Central memory CD8-positive, alpha-beta T cell (primary cell): Measurements from ENCODE around the gene FABP6.

Source experiments
- ATAC-seq: fragments of 150-1000 bp; cut with Tn5 transposase; replicated peaks from 2 replicates; pipeline ENCODE4 v1.10.0; 2022; ENCODE audit warnings: mild to moderate bottlenecking, moderate FRiP score, moderate number of reproducible peaks; ENCODE audit not compliant: poor library complexity, severe bottlenecking; ENCODE audit errors: extremely low read depth
- DNase-seq, 2 donors: peaks; one replicate each; pipeline ENCODE4 v3.0.0; 2021; ENCODE audit warnings: low spot score in 2 of 2
- H3K27ac Mint-ChIP-seq: one replicate; pipeline ENCODE4 v1.8.0; 2022; ENCODE audit warnings: low read depth, mild to moderate bottlenecking, moderate library complexity, mixed read lengths
- H3K27me3 Mint-ChIP-seq: one replicate; pipeline ENCODE4 v1.8.0; 2022; ENCODE audit warnings: mixed read lengths
- H3K36me3 Mint-ChIP-seq: one replicate; pipeline ENCODE4 v1.8.0; 2022; ENCODE audit warnings: mild to moderate bottlenecking, moderate library complexity, mixed read lengths; ENCODE audit not compliant: insufficient read depth
- H3K4me1 Mint-ChIP-seq: one replicate; pipeline ENCODE4 v1.8.0; 2022; ENCODE audit warnings: mixed read lengths
- H3K4me3 Mint-ChIP-seq: one replicate; pipeline ENCODE4 v1.8.0; 2022; ENCODE audit warnings: mild to moderate bottlenecking, moderate library complexity, mixed read lengths
- H3K9me3 Mint-ChIP-seq: one replicate; pipeline ENCODE4 v1.8.0; 2022; ENCODE audit warnings: mixed read lengths

Gene FABP6

DNA sequence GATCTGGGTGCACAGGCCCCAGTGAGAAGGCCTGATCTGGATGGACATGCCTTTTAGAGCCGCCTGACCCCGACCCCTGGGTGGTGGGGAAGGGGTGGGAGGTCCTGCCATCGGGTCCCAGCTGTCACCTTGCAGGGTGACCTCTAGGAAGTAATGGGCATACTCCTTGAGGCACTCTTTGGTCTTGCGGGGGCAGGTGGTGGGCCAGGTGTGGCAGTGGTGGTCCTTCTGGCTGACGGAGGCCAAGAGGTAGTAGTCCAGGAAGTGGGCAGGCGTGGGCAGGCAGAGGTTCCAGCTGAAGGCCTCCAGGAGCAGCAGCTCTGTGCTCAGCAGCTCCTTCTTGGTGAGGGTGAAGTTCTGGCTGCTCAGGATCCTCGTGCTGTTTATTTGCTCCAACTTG is 30.0 kb downstream of the FABP6 start:
- Mint-ChIP-seq H3K36me3 (peaks cover 2% of the 10 kb centered on the region), H3K4me3 (no peak overlapping the region), H3K27me3 (peaks cover 47% of the 10 kb centered on the region), H3K9me3 (no peaks in the 10 kb centered on the region), H3K27ac (no peak overlapping the region), H3K4me1 (no peaks in the 10 kb centered on the region)
- no peak for DNase-seq
- no peak for ATAC-seq

DNA sequence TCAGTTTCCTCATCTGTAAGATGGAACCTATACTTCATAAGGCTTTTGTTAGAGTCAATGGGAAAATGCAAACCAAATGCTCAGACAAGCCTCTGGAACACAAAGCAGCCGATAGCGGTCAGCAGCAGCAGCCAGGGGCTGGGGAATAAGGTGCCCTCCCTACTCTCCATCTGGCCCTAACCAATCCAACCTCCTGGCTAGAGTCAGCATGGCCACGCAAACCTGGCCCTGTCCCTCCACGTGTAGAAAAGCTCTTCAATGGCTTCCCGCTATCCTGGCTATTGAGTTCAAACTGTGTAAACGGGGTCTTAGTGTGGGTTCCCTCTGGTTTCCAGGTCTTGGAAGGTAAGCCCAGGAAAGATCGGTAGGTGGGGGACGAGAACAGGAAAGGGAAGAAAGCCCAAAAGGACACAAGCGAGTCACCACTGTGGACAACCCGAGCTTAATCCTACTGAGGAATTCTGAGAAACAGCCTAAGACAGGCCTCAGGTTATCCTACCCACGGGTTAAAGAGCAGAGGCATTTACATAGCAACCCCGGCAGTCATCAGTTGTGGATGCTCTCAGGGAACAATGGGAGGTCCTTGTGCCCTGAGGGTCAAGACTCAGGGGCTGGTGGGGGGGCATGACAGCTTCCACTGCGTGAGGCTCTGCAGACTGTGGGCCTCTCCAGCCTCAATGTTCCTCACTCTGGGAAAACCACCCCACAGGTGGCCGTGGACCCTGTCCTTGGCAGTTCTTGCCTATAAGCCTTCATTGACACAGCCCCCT is 30.9 kb downstream of the FABP6 start:
- ATAC-seq, result no peak
- H3K27me3 Mint-ChIP-seq, result peaks cover 47% of the 10 kb centered on the region
- H3K9me3 Mint-ChIP-seq, result no peaks in the 10 kb centered on the region

DNA sequence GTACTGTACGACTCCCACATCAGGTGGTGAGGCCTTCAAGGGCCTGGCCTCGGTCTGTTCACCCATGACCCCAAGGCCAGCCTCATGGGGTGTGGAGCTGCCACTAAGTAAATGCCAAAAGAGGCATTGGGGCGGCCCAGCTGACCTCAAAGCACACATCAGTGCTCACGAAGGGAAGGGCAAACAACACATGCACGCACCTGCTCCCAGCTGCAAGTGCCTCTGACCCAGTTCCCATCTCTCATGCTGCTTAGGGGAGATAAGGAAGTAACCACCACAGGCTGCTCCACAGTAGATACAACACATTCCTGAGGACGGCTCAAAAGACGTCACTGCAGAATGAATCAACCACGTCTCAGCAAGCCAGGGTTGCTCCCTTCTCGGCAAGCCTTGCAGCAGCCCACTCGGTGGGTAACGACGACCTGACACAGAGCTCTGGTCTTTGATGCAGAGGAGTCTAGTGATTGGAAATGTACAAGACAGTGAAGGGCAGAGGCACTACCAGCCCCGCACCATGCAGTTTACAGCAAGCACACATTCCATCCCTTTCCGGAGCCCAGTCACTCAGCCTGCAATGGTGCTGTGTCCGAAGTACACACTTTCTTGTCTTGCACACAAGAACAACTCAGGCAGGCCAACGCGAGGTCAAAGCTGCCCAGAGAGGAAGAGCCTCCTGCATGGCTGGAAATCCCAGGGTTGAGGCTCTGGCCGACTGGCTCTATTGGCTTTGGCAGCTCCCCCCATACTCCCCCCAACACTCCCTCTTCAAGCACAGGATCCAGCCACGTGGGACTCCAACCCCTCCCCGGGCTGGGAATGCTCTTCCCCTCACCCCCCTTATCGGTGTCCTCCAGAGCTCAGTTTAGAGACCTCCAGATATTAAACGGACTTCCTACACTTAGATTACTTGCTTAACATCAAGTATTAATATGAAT is 31.8 kb downstream of the FABP6 start:
- ATAC-seq (no peak), DNase-seq (no peak)
- H3K27ac Mint-ChIP-seq, result no peak overlapping the region
- H3K4me1 Mint-ChIP-seq, result no peaks in the 10 kb centered on the region
- no peak overlapping the region for H3K4me3 Mint-ChIP-seq
- H3K36me3 Mint-ChIP-seq, result peaks cover 2% of the 10 kb centered on the region
- no peaks in the 10 kb centered on the region for H3K9me3 Mint-ChIP-seq
- peaks cover 51% of the 10 kb centered on the region for H3K27me3 Mint-ChIP-seq

More for the DNA sequence above, 30.9 kb downstream of the FABP6 start:
- Mint-ChIP-seq H3K27ac (no peak overlapping the region), H3K36me3 (peaks cover 2% of the 10 kb centered on the region), H3K4me3 (no peak overlapping the region), H3K4me1 (no peaks in the 10 kb centered on the region)
- DNase-seq, result no peak

DNA sequence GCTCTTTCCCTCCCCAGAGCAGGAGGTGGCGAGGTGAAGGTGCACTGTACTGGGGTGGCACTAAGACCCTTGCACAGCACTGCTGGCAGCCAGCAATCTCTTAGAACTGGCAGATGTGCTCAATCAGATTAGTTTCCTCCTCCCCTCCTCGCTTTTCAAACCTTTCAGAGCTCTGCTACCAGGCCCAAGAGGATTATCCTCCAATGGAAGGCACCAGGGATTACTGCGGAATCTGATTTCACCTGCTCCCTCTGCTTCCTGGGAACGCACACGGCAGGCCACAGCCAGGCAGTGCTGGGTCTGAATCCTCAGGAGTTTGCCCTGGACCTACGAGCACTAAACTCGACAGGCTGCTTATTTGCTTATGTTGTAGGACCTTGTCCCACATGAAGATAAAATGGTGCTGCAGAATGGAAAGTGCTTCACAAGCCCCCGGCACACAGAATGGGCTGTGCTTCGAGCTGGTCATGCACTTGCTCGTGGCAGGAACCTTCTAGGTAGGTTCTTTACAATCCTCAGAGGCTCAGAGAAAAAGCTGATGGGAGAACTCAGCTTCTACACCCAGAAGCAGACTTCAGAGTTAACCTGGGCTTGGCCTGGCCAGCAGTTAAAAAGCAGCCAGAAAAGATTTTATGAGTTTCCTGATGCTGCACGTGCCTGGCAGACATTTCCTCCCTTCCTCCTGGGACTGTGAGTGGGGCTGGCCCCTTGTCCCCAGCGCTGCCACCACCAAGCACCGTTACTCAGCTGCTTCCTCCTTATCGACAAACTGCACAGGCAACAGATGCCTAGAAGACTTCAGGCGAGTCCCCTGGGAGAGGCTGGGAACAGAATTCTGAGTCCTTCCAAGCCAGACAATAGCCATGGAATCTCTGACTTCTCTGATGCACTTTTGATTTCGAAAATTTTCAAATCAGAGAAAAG is 33.1 kb downstream of the FABP6 start:
- no peak for DNase-seq
- Mint-ChIP-seq H3K27me3 (peaks cover 58% of the 10 kb centered on the region), H3K36me3 (peaks cover 2% of the 10 kb centered on the region), H3K4me1 (no peaks in the 10 kb centered on the region), H3K4me3 (no peak overlapping the region), H3K27ac (no peak overlapping the region), H3K9me3 (no peaks in the 10 kb centered on the region)
- ATAC-seq, result no peak

DNA sequence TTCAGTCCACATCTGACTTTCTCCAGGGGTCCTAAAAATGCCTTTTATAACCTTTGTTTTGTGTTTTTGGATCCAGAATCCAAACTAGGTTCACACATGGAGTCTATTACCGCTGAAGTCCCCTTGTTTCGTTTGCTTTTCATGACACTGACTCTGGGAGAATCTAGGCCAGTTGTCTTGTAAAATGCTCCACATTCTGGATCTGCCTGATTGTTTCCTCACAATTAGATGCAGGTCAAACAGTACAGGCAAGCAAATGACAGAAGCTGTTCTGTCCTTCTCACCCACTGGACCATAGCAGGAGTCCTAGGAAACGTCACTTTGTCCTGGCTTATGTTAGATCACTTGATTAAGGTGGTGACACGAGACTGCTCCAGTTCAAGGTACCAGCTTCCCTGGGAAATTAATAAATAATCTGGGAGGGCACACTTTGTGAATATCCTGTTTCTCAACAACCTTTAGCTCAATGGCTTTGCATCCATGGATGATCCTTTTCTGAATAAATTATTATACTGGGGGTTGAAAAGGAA is 34.1 kb downstream of the FABP6 start:
- Mint-ChIP-seq H3K27me3 (peaks cover 65% of the 10 kb centered on the region), H3K9me3 (no peaks in the 10 kb centered on the region), H3K4me1 (no peaks in the 10 kb centered on the region), H3K4me3 (no peak overlapping the region), H3K36me3 (peaks cover 2% of the 10 kb centered on the region), H3K27ac (no peak overlapping the region)
- DNase-seq (no peak), ATAC-seq (no peak)

DNA sequence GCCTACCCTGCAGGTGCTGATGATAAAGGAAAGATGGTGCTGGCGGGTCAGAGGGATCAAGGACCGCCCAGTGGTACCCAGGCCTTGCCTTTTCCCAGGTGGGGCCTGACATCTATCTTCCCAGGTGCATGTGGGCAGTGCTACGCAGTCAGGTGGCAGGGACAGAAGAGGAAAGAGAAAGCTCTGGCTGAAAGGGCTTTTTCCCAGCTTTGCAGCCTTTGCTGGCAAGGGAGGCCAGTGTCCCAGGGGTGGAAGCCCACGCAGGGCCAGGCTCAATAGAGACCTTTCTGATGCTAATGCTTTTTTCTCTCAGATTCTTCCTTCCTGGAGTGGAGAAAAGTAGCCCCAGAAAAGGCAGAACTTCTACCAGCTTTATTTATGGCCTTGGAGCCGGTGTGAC is 36.7 kb downstream of the FABP6 start:
- Mint-ChIP-seq H3K27me3 (peaks cover 55% of the 10 kb centered on the region), H3K4me1 (no peaks in the 10 kb centered on the region), H3K36me3 (no peaks in the 10 kb centered on the region), H3K4me3 (no peak overlapping the region), H3K27ac (no peak overlapping the region), H3K9me3 (no peaks in the 10 kb centered on the region)
- ATAC-seq (no peak), DNase-seq (no peak)

DNA sequence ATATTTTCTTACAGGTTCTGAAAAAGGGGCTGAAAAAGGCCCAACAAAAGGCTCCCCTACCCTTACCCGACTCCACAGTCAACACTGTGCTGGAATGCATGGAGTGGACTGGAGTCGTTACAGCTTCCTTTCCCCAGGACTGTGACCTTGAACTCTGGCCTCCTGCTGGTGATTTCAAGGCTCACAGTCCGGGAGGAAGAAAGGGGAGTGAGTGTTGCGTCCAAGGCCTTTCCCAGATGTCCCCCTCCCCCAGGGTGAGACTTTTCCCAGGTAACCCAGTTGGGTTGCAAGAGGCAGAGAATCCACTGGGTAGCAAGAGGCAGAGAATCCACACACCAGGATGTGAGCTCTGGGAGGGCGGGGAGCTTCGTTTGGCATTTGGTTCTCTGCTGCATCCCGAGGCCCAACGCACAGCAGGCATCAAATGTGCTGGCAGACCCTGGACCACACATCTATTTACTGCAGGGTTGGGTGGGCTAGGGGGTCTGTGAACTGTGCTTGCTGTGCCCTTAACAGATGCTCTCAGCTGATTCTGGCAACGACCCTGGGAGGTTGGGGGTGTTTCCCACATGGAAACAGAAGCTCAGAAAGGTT is 37.5 kb downstream of the FABP6 start:
- Mint-ChIP-seq H3K4me1 (no peaks in the 10 kb centered on the region), H3K4me3 (no peak overlapping the region), H3K9me3 (no peaks in the 10 kb centered on the region), H3K27ac (no peak overlapping the region), H3K27me3 (peaks cover 47% of the 10 kb centered on the region), H3K36me3 (no peaks in the 10 kb centered on the region)
- DNase-seq (no peak), ATAC-seq (no peak)

DNA sequence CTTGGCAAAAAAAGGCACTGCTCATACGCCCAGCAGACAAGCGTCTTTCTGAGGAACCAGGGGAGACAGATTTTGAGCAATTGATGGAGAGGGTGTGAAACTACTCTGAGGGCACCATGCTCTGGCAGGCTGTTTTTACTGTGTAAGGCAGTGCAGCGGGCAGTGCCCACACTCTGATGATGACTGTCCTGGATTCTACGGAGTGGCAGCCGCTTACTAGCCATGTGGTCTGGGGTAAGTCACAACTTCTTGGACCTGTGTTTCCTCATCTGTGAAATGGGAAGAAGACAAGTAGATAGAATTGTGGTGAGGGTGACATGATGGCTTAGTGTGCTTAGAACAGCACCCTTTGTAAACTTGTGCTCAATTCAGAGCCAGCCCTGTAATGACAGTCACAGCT is 38.8 kb downstream of the FABP6 start:
- peaks cover 34% of the 10 kb centered on the region for H3K27me3 Mint-ChIP-seq
- H3K9me3 Mint-ChIP-seq, result no peaks in the 10 kb centered on the region
- no peaks in the 10 kb centered on the region for H3K4me1 Mint-ChIP-seq
- ATAC-seq, result no peak
- no peaks in the 10 kb centered on the region for H3K36me3 Mint-ChIP-seq
- no peak overlapping the region for H3K27ac Mint-ChIP-seq
- no peak for DNase-seq
- H3K4me3 Mint-ChIP-seq, result no peak overlapping the region

DNA sequence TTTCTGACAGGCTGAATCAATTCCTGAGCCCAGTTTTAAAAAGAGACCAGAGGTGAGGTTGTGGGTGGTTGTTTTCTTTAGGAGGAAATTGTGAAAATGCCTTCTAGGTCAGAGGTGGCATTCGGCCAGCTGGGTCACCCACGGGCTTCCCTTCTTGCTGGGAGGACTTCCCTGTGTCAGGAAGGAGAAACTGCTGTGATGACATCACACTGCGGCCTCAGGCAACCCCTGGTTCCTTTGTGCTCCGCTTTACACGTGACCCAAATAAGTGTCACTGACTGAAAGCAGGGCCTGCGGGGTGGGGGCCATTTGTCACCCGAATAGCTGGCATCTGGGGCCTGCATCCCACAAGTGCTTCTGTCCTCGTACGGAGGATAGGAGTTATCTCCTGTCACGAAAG is 39.7 kb downstream of the FABP6 start:
- no peak for DNase-seq
- H3K36me3 Mint-ChIP-seq, result no peaks in the 10 kb centered on the region
- no peaks in the 10 kb centered on the region for H3K4me1 Mint-ChIP-seq
- no peaks in the 10 kb centered on the region for H3K9me3 Mint-ChIP-seq
- no peak for ATAC-seq
- H3K27me3 Mint-ChIP-seq, result peaks cover 25% of the 10 kb centered on the region
- no peak overlapping the region for H3K27ac Mint-ChIP-seq
- no peak overlapping the region for H3K4me3 Mint-ChIP-seq

DNA sequence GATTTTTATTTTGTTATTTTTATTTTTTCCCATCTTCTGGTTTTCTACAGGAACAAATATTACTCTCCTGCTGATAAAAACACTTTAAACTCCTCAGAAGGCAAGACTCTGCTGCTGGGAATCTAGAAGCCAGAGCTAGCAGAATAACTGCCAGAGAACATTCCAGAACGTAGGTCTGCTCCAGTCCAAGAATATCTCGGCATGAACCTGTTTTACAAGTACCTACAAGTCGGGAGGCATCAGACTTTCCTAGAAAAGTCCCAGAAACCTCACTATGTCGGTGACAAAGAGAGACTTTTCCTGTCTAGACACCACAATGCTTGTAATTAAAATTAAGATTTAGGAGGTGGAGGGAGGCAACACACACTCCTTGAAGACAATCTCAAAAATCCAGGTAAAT is 41.4 kb downstream of the FABP6 start:
- Mint-ChIP-seq H3K27ac (no peak overlapping the region), H3K4me3 (no peak overlapping the region), H3K9me3 (no peaks in the 10 kb centered on the region), H3K4me1 (peaks cover 5% of the 10 kb centered on the region), H3K27me3 (peaks cover 22% of the 10 kb centered on the region), H3K36me3 (no peaks in the 10 kb centered on the region)
- DNase-seq, result no peak
- ATAC-seq, result no peak

DNA sequence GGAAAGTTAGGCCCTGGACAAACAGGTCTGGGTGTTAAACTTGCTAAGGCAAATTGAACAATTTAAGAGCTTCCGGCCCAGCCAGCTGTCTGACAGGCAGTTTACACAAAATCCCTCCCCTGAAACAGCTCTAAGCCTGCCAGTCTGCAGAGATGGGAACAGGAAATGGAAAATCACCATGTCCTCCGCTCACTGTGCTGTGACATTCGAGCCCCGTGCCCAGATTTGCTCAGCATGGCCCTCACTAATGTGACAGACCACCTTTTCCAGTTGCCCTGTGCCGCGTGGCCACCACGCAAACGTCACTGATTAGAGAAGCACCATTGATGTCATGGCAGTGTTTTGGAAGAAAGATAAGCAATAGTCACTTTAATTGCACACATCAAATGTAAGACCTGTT is 42.1 kb downstream of the FABP6 start:
- ATAC-seq (no peak), DNase-seq (no peak)

DNA sequence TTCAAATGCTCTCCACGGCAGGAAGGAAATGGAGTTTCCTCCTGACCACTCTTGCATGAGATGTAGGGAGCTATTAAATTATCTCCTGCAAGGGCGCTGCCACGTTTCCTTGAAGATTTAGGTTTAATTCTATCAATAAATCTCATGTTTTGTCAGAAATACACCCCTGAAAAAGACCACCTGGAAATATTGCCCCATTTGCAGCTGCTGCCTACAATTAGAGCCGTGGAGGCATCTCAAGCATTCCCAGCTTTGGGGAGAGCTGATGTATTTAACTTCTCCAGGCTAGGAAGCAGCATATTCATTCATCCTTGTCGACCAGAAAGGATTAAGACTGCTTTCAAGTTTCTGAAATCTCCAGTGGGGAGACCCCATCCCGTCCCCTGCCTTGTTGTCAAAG is 42.5 kb downstream of the FABP6 start:
- no peak for ATAC-seq
- no peaks in the 10 kb centered on the region for H3K9me3 Mint-ChIP-seq
- H3K27ac Mint-ChIP-seq, result no peak overlapping the region
- no peak overlapping the region for H3K4me3 Mint-ChIP-seq
- no peaks in the 10 kb centered on the region for H3K36me3 Mint-ChIP-seq
- DNase-seq, result no peak
- peaks cover 11% of the 10 kb centered on the region for H3K27me3 Mint-ChIP-seq
- H3K4me1 Mint-ChIP-seq, result peaks cover 5% of the 10 kb centered on the region

More for the DNA sequence above, 42.1 kb downstream of the FABP6 start:
- H3K4me3 Mint-ChIP-seq, result no peak overlapping the region
- H3K4me1 Mint-ChIP-seq, result peaks cover 5% of the 10 kb centered on the region
- H3K27me3 Mint-ChIP-seq, result peaks cover 15% of the 10 kb centered on the region
- H3K27ac Mint-ChIP-seq, result no peak overlapping the region
- H3K36me3 Mint-ChIP-seq, result no peaks in the 10 kb centered on the region
- H3K9me3 Mint-ChIP-seq, result no peaks in the 10 kb centered on the region
